H9 (cell line): ENCODE results near the gene MCU. TPM values are rescaled to one million over a fixed set of nuclear protein-coding genes. Genes with fewer than 3 reads are reported as not detected.

Experiments
- DNase-seq: peaks from one replicate; pipeline ENCODE4 v3.0.0-alpha.2; 2017
- H2AFZ ChIP-seq: one replicate; pipeline ENCODE4 v1.6.1; 2013; ENCODE audit warnings: mild to moderate bottlenecking, low read length, control low read depth, moderate library complexity
- H2AK5ac ChIP-seq: 2 replicates; pipeline ENCODE4 v1.6.1; 2013; ENCODE audit warnings: low read length, control low read depth, mixed read lengths; ENCODE audit not compliant: insufficient read length
- H2BK120ac ChIP-seq: one replicate; pipeline ENCODE4 v1.6.1; 2013; ENCODE audit warnings: low read depth, mild to moderate bottlenecking, low read length, control low read depth, inconsistent platforms; ENCODE audit not compliant: poor library complexity, severe bottlenecking
- H2BK12ac ChIP-seq: 2 replicates; pipeline ENCODE4 v1.6.1; 2013; ENCODE audit warnings: low read length, control low read depth, mixed read lengths, low read depth; ENCODE audit not compliant: insufficient read length
- H2BK15ac ChIP-seq: 2 replicates; pipeline ENCODE4 v1.6.1; 2013; ENCODE audit warnings: low read depth, low read length, control low read depth
- H2BK20ac ChIP-seq: one replicate; pipeline ENCODE4 v1.6.1; 2013; ENCODE audit warnings: low read depth, mild to moderate bottlenecking, low read length, control low read depth, inconsistent platforms; ENCODE audit not compliant: poor library complexity, severe bottlenecking
- H2BK5ac ChIP-seq: 2 replicates; pipeline ENCODE4 v1.6.1; 2013; ENCODE audit warnings: low read length, control low read depth, mixed read lengths; ENCODE audit not compliant: insufficient read length
- H3K14ac ChIP-seq: 2 replicates; pipeline ENCODE4 v1.6.1; 2013; ENCODE audit warnings: low read length, control low read depth; ENCODE audit not compliant: insufficient read depth
- H3K18ac ChIP-seq: 2 replicates; pipeline ENCODE4 v1.6.1; 2013; ENCODE audit warnings: low read depth, mild to moderate bottlenecking, mixed read lengths, low read length, control low read depth; ENCODE audit not compliant: insufficient read length
- H3K23ac ChIP-seq: 2 replicates; pipeline ENCODE4 v1.6.1; 2013; ENCODE audit warnings: low read length, control low read depth, mixed read lengths, low read depth; ENCODE audit not compliant: insufficient read length
- H3K23me2 ChIP-seq: 2 replicates; pipeline ENCODE4 v1.6.1; 2013; ENCODE audit warnings: low read depth, mild to moderate bottlenecking, mixed read lengths, low read length, control low read depth; ENCODE audit not compliant: insufficient read length, poor library complexity, severe bottlenecking
- H3K27ac ChIP-seq: 2 replicates; pipeline ENCODE4 v1.5.1; 2013; ENCODE audit warnings: low read length, control low read depth, mixed read lengths, low read depth; ENCODE audit not compliant: insufficient read length
- H3K27me3 ChIP-seq: 2 replicates; pipeline ENCODE4 v1.6.1; 2013; ENCODE audit warnings: low read length, control low read depth, inconsistent platforms; ENCODE audit not compliant: insufficient read depth
- H3K4ac ChIP-seq: 2 replicates; pipeline ENCODE4 v1.6.1; 2013; ENCODE audit warnings: low read depth, mild to moderate bottlenecking, control low read depth, inconsistent platforms, low read length, moderate library complexity
- H3K4me1 ChIP-seq: 2 replicates; pipeline ENCODE4 v1.6.1; 2013; ENCODE audit warnings: low read length, control low read depth, inconsistent platforms; ENCODE audit not compliant: insufficient read depth
- H3K4me2 ChIP-seq: 2 replicates; pipeline ENCODE4 v1.6.1; 2013; ENCODE audit warnings: low read length, control low read depth, mixed read lengths; ENCODE audit not compliant: insufficient read length, insufficient read depth
- H3K56ac ChIP-seq: 2 replicates; pipeline ENCODE4 v1.6.1; 2013; ENCODE audit warnings: low read depth, mild to moderate bottlenecking, mixed read lengths, low read length, control low read depth; ENCODE audit not compliant: insufficient read length
- H3K79me1 ChIP-seq: 2 replicates; pipeline ENCODE4 v1.6.1; 2013; ENCODE audit warnings: low read depth, mild to moderate bottlenecking, moderate library complexity, low read length, control low read depth, inconsistent platforms; ENCODE audit not compliant: insufficient read depth, poor library complexity, severe bottlenecking
- H3K79me2 ChIP-seq: 2 replicates; pipeline ENCODE4 v1.6.1; 2013; ENCODE audit warnings: low read length, control low read depth, inconsistent platforms; ENCODE audit not compliant: insufficient read depth
- H3K9ac ChIP-seq: 2 replicates; pipeline ENCODE4 v1.6.1; 2013; ENCODE audit warnings: low read length, control low read depth, mixed read lengths; ENCODE audit not compliant: insufficient read length; ENCODE audit errors: extremely low read depth
- H3K9me3 ChIP-seq: one replicate; pipeline ENCODE4 v1.6.1; 2013; ENCODE audit warnings: low read depth, low read length, inconsistent platforms; ENCODE audit not compliant: control insufficient read depth
- H3T11ph ChIP-seq: one replicate; pipeline ENCODE4 v1.6.1; 2013; ENCODE audit warnings: mild to moderate bottlenecking, low read length, control low read depth, inconsistent platforms
- H4K20me1 ChIP-seq: one replicate; pipeline ENCODE4 v1.6.1; 2013; ENCODE audit not compliant: control insufficient read depth, insufficient read length, insufficient read depth
- H4K5ac ChIP-seq: 2 replicates; pipeline ENCODE4 v1.6.1; 2013; ENCODE audit warnings: low read depth, mild to moderate bottlenecking, mixed read lengths, low read length, control low read depth; ENCODE audit not compliant: insufficient read length
- H4K8ac ChIP-seq: replicated peaks from 2 replicates; pipeline ENCODE4 v1.6.1; 2013; ENCODE audit warnings: low read length, control low read depth, mixed read lengths, low read depth; ENCODE audit not compliant: insufficient read length
- H4K91ac ChIP-seq: 2 replicates; pipeline ENCODE4 v1.6.1; 2013; ENCODE audit warnings: low read depth, mild to moderate bottlenecking, moderate library complexity, mixed read lengths, low read length, control low read depth; ENCODE audit not compliant: insufficient read length
- H3K27ac Mint-ChIP-seq, 3 experiments: 2 replicates in 2 of 3; 3 replicates in 1 of 3; pipeline ENCODE4 v1.8.0; 2020 to 2021; ENCODE audit warnings: mixed read lengths in 3 of 3, mild to moderate bottlenecking in 1 of 3, moderate library complexity in 1 of 3
- H3K27me3 Mint-ChIP-seq: 2 replicates; pipeline ENCODE4 v1.8.0; 2021; ENCODE audit warnings: low read depth, mild to moderate bottlenecking, moderate library complexity, mixed read lengths
- H3K36me3 Mint-ChIP-seq, 3 experiments: 2 replicates in 2 of 3; 3 replicates in 1 of 3; pipeline ENCODE4 v1.8.0; 2020 to 2021; ENCODE audit warnings: low read depth in 3 of 3, mixed read lengths in 3 of 3; ENCODE audit not compliant: insufficient read depth in 1 of 3
- H3K4me1 Mint-ChIP-seq, 2 experiments: 2 replicates each; pipeline ENCODE4 v1.8.0; 2020; ENCODE audit warnings: mixed read lengths in 2 of 2
- H3K4me3 Mint-ChIP-seq, 2 experiments: 2 replicates in 1 of 2; 3 replicates in 1 of 2; pipeline ENCODE4 v1.8.0; 2020 to 2021; ENCODE audit warnings: mild to moderate bottlenecking in 2 of 2, mixed read lengths in 2 of 2, moderate library complexity in 1 of 2
- H3K9me3 Mint-ChIP-seq, 2 experiments: 2 replicates in 1 of 2; 3 replicates in 1 of 2; pipeline ENCODE4 v1.8.0; 2020; ENCODE audit warnings: mild to moderate bottlenecking in 2 of 2, mixed read lengths in 2 of 2, moderate library complexity in 1 of 2
- CTCF ChIP-seq: fragments of 200-600 bp; sonication (generic); conservative IDR thresholded peaks from 3 replicates; pipeline ENCODE4 v1.8.0; 2021; ENCODE audit warnings: antibody characterized with exemption, mild to moderate bottlenecking
- WGBS: extraction: QIAGEN DNeasy Blood & Tissue Kit; methylation state at CpG from one replicate; pipeline ENCODE4 v1.1.7; 2013; ENCODE audit warnings: missing lambda C conversion rate, low lambda C conversion rate, mixed read lengths; ENCODE audit not compliant: insufficient read length; ENCODE audit errors: extremely low coverage; 5-methylcytosine and 5-hydroxymethylcytosine counted together
- microRNA-seq: library from miRNA; unstranded; fragments of <30 nt; microRNA quantifications from one replicate; pipeline ENCODE4, GENCODE V29; 2020; ENCODE audit warnings: borderline microRNAs expressed
- total RNA-seq: library from RNA; stranded (reverse); gene quantifications from 2 replicates; pipeline ENCODE4 v1.2.1, GENCODE V29; 2021

Gene MCU
- total RNA-seq, 1 experiment from 2014 or later, result 36.6 TPM

DNA sequence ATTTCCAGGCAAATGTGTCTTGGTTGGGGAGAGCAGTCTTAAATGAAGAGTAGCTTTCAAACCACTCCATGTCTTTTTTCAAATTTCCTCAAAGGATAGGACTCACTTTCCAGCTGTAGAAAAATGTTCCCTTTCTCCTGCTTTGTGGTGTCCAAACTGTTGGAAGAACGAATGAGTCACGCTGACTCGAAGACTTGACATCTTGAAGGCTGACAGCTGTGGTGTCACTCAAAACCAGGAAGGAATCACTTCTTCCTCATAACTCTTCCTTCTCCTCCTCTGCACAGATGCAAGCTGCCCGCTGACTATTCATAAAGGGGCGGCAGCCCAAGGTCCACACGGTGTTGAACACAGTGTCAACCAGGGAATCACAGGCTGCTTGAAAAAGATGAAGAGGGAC is 243.4 kb downstream of the MCU start:
- Histone ChIP-seq H3T11ph (no peak overlapping the region), H3K4me2 (no peak overlapping the region), H3K9ac (no peak overlapping the region), H4K5ac (no peak overlapping the region), H2AK5ac (no peak overlapping the region), H3K9me3 (no peaks in the 10 kb centered on the region), H2BK12ac (no peak overlapping the region), H3K79me2 (no peaks in the 10 kb centered on the region), H3K23me2 (no peaks in the 10 kb centered on the region), H3K4me1 (no peaks in the 10 kb centered on the region; the same call in 1 of the 2 replicates), H3K27ac (no peak overlapping the region), H4K8ac (no peak overlapping the region), H2BK5ac (no peak overlapping the region), H3K27me3 (no peaks in the 10 kb centered on the region), H3K23ac (no peak overlapping the region), H3K14ac (no peak overlapping the region), H4K91ac (no peak overlapping the region), H4K20me1 (no peaks in the 10 kb centered on the region), H2BK20ac (no peak overlapping the region), H2BK120ac (no peak overlapping the region), H3K56ac (no peak overlapping the region), H3K4ac (no peak overlapping the region), H2AFZ (no peak overlapping the region), H3K18ac (no peak overlapping the region), H3K79me1 (no peaks in the 10 kb centered on the region), H2BK15ac (no peak overlapping the region)
- TF ChIP-seq CTCF, result no peak
- H3K27me3 Mint-ChIP-seq, result no peaks in the 10 kb centered on the region; the same call in 1 of the 2 replicates
- H3K27ac Mint-ChIP-seq, result no peak overlapping the region
- no peaks in the 10 kb centered on the region for H3K4me1 Mint-ChIP-seq
- no peaks in the 10 kb centered on the region for H3K36me3 Mint-ChIP-seq
- H3K4me3 Mint-ChIP-seq, result no peak overlapping the region
- no CpG with 5 or more reads among the region's 6 CpGs for WGBS
- DNase-seq, result no peak
- no peaks in the 10 kb centered on the region for H3K9me3 Mint-ChIP-seq

Small RNA genes lying within 50 kb of the gene (microRNA-seq; reads per million reads assigned to microRNA genes)
- gene MIR4676, result not detected

Other genes starting within 250 kb of the MCU start
- 28.7 and 33.2 TPM in 2 replicates for gene MICU1, start 66.1 kb upstream of the MCU start, total RNA-seq
- not detected in 2 replicates for gene OIT3, start 201.6 kb downstream of the MCU start, total RNA-seq